ENCODE measurements around the gene THAP11. TPM values are rescaled to one million over a fixed set of nuclear protein-coding genes. Genes with fewer than 3 reads are reported as not detected.

The THAP11 gene
- polyA plus RNA-seq, 3 donors: 11.4 to 16.4 (median 15.6) TPM

- H3K27ac ChIP-seq (ENCODE audit: low read depth, low read length): no peak overlapping the region
- WGBS, 3 donors: 93 to 97% (median 94%) methylated on average over 9 of the region's 9 CpGs
Measured at GRCh38 chr16:67878846-67879245, 36.7 kb downstream of the THAP11 start.

GRCh38 chr16:67879462-67879861 lies 37.3 kb downstream of the THAP11 start:
- no peak overlapping the region for H3K27ac ChIP-seq (ENCODE audit: low read depth, low read length)
- WGBS, 3 donors: 91 to 96% (median 92%) methylated on average over 12 of the region's 12 CpGs

- no peak overlapping the region for H3K27ac ChIP-seq (ENCODE audit: low read depth, low read length)
- WGBS, 3 donors: 73 to 95% (median 92%) methylated on average over 5 of the region's 5 CpGs
Measured at GRCh38 chr16:67879936-67880335, 37.8 kb downstream of the THAP11 start.

GRCh38 chr16:67880584-67880983 lies 38.5 kb downstream of the THAP11 start:
- WGBS, 3 donors: 90 to 94% (median 92%) methylated on average over 13 of the region's 13 CpGs

GRCh38 chr16:67881621-67882161 lies 39.6 kb downstream of the THAP11 start:
- 89 to 93% (median 92%) methylated on average over 21 of the region's 21 CpGs for WGBS, 3 donors
- H3K27ac ChIP-seq (ENCODE audit: low read depth, low read length): no peak overlapping the region

More at GRCh38 chr16:67880584-67880983, 38.5 kb downstream of the THAP11 start:
- H3K27ac ChIP-seq (ENCODE audit: low read depth, low read length): no peak overlapping the region

GRCh38 chr16:67882374-67883145 lies 40.4 kb downstream of the THAP11 start:
- H3K27ac ChIP-seq (ENCODE audit: low read depth, low read length): no peak overlapping the region
- 71 to 81% (median 80%) methylated on average over 18 of the region's 18 CpGs for WGBS, 3 donors

GRCh38 chr16:67883146-67883871 lies 41.2 kb downstream of the THAP11 start:
- WGBS, 3 donors: 74 to 83% (median 78%) methylated on average over 6 of the region's 6 CpGs
- no peak overlapping the region for H3K27ac ChIP-seq (ENCODE audit: low read depth, low read length)

- H3K27ac ChIP-seq (ENCODE audit: low read depth, low read length): no peak overlapping the region
- WGBS, 3 donors: 48 to 62% (median 62%) methylated on average over 11 of the region's 11 CpGs
Measured at GRCh38 chr16:67883872-67884261, 41.7 kb downstream of the THAP11 start.

- 48 to 62% (median 49%) methylated on average over 22 of the region's 22 CpGs for WGBS, 3 donors
- no peak within 1 kb of the TSS for H3K27ac ChIP-seq (ENCODE audit: low read depth, low read length)
Measured at GRCh38 chr16:67884684-67885083, 42.6 kb downstream of the THAP11 start, which contains the start of gene NRN1L. Gene NRN1L (plus strand): TSS chr16:67884885. CDS start chr16:67884904, 19 bp downstream.

GRCh38 chr16:67885545-67885944 lies 43.4 kb downstream of the THAP11 start:
- 92 to 93% (median 93%) methylated on average over 12 of the region's 12 CpGs for WGBS, 3 donors
- H3K27ac ChIP-seq (ENCODE audit: low read depth, low read length): no peak overlapping the region

- 93 to 96% (median 96%) methylated on average over 19 of the region's 19 CpGs for WGBS, 3 donors
- no peak overlapping the region for H3K27ac ChIP-seq (ENCODE audit: low read depth, low read length)
Measured at GRCh38 chr16:67885976-67886375, 43.9 kb downstream of the THAP11 start.

- 90 to 97% (median 95%) methylated on average over 5 of the region's 5 CpGs for WGBS, 3 donors
Measured at GRCh38 chr16:67886387-67886786, 44.3 kb downstream of the THAP11 start.

GRCh38 chr16:67888331-67888730 lies 46.2 kb downstream of the THAP11 start:
- H3K27ac ChIP-seq (ENCODE audit: low read depth, low read length): no peak overlapping the region
- WGBS, 3 donors: 83 to 94% (median 87%) methylated on average over 3 of the region's 3 CpGs

More at GRCh38 chr16:67886387-67886786, 44.3 kb downstream of the THAP11 start:
- H3K27ac ChIP-seq (ENCODE audit: low read depth, low read length): no peak overlapping the region

GRCh38 chr16:67892375-67892774 lies 50.3 kb downstream of the THAP11 start:
- no peak overlapping the region for H3K27ac ChIP-seq (ENCODE audit: low read depth, low read length)
- WGBS, 3 donors: 69 to 74% (median 70%) methylated on average over 5 of the region's 5 CpGs

- H3K27ac ChIP-seq (ENCODE audit: low read depth, low read length): no peak within 1 kb of the TSS
- WGBS, 3 donors: 0% methylated on average over 66 to 90 of the region's 90 CpGs
Measured at GRCh38 chr16:67892899-67893742, 51.0 kb downstream of the THAP11 start, which contains the start of gene PSKH1. Gene PSKH1 (plus strand): TSS chr16:67893254. CDS start chr16:67908750, 15,496 bp downstream.

All from adipose tissue (tissue), 3 donors.